K562 (cell line): ENCODE data around the gene NCAPG2. TPM values are rescaled to one million over a fixed set of nuclear protein-coding genes. Genes with fewer than 3 reads are reported as not detected.
A peak's percentile ranks its signal among the peaks of the same experiment; 100 is the strongest.

ENCODE experiments used
- COPS2 ChIP-seq: fragments of 450-650 bp; conservative IDR thresholded peaks from 2 replicates; pipeline ENCODE4 v1.6.1; 2016; ENCODE audit warnings: mild to moderate bottlenecking, moderate library complexity
- CTBP1 ChIP-seq: fragments of 450-650 bp; IDR thresholded peaks from 2 replicates; pipeline ENCODE4 v1.6.1; 2016; ENCODE audit warnings: borderline replicate concordance
- MAFF ChIP-seq: IDR thresholded peaks from 2 replicates; pipeline ENCODE4 v1.6.1; 2012; ENCODE audit warnings: low read length, improper control_type of control experiment
- NCOA1 ChIP-seq: fragments of 450-650 bp; IDR thresholded peaks from 2 replicates; pipeline ENCODE4 v1.6.1; 2016; ENCODE audit warnings: low read depth
- NR2F6 ChIP-seq: fragments of 450-650 bp; formaldehyde crosslinking; IDR thresholded peaks from 2 replicates; pipeline ENCODE4 v1.4.0; 2020; ENCODE audit warnings: mild to moderate bottlenecking
- POU5F1 ChIP-seq: fragments of 150-350 bp; IDR thresholded peaks from 2 replicates; pipeline ENCODE4 v1.6.1; 2014; ENCODE audit warnings: borderline replicate concordance, low read length, low read depth, mild to moderate bottlenecking; ENCODE audit not compliant: partially characterized antibody
- SAFB ChIP-seq: fragments of 200-400 bp; formaldehyde crosslinking; IDR thresholded peaks from 2 replicates; pipeline ENCODE4 v1.6.1; 2017; ENCODE audit warnings: low read depth, low read length, borderline replicate concordance
- ZNF197 ChIP-seq: fragments of 200-800 bp; sonication (Bioruptor generic); IDR thresholded peaks from 2 replicates; pipeline ENCODE4 v1.6.1; 2016; ENCODE audit warnings: low read depth, missing genetic modification characterization, missing compliant biosample characterization
- ZNF224 ChIP-seq: sonication (generic); formaldehyde crosslinking; IDR thresholded peaks from 2 replicates; pipeline ENCODE4 v1.8.0; 2022; ENCODE audit warnings: mild to moderate bottlenecking, missing genetic modification reagents
- ZNF644 ChIP-seq: fragments of 200-800 bp; sonication (Bioruptor generic); IDR thresholded peaks from 2 replicates; pipeline ENCODE4 v1.6.1; 2016; ENCODE audit warnings: low read depth, missing genetic modification characterization, missing compliant biosample characterization
- ZNF766 ChIP-seq: fragments of 200-800 bp; sonication (Bioruptor generic); conservative IDR thresholded peaks from 2 replicates; pipeline ENCODE4 v1.6.1; 2016; ENCODE audit warnings: missing genetic modification characterization, missing compliant biosample characterization
- polyA plus RNA-seq, 8 experiments: library from polyadenylated mRNA; depleted of rRNA in 4 of 8; stranded (reverse) in 5 of 8; unstranded in 3 of 8; fragments of >200 nt; fragmentation: Nextera tagmentation in 2 of 8; fragmentation: Illumina TruSeq in 1 of 8; extraction: Ambion mirVana in 2 of 8; extraction: Trizol in 1 of 8; gene quantifications; 2 replicates each; pipeline versions ENCODE4 v1.2.1 to v1.2.3, GENCODE V29; 2011 to 2014; ENCODE audit warnings: inconsistent platforms in 1 of 8, missing spikeins in 1 of 8
- total RNA-seq, 7 experiments: library from RNA; depleted of rRNA in 6 of 7; stranded (reverse); fragments of >200 nt in 6 of 7; fragmentation: Illumina TruSeq in 2 of 7; extraction: Trizol in 2 of 7; gene quantifications; 2 replicates each; pipeline versions ENCODE4 v1.2.1 to v1.2.3, GENCODE V29; 2011 to 2021; ENCODE audit warnings: low replicate concordance in 1 of 7
- TF ChIP-seq, protein P1 (sequence below): fragments of 450-650 bp; IDR thresholded peaks from 2 replicates; pipeline ENCODE4 v1.6.1; 2016; ENCODE audit warnings: low read depth
- TF ChIP-seq, protein P2 (sequence below): fragments of 250-450 bp; sonication (Bioruptor Pico); IDR thresholded peaks from 2 replicates; pipeline ENCODE4 v1.8.0; 2021; ENCODE audit warnings: mild to moderate bottlenecking, moderate library complexity
- TF ChIP-seq, protein P3 (sequence below): fragments of 250-450 bp; sonication (Bioruptor Pico); IDR thresholded peaks from 2 replicates; pipeline ENCODE4 v1.5.0; 2021
- TF ChIP-seq, protein P4 (sequence below): fragments of 450-650 bp; IDR thresholded peaks from 2 replicates; pipeline ENCODE4 v1.6.1; 2018; ENCODE audit warnings: mild to moderate bottlenecking, low read depth; ENCODE audit not compliant: partially characterized antibody

NCAPG2 gene
- total and polyA plus RNA-seq, 9 of the 15 experiments (the other 6 are each of a cell fraction or from before 2014, with no cell fraction given), result 21.5 to 127 (median 86.1) TPM

DNA sequence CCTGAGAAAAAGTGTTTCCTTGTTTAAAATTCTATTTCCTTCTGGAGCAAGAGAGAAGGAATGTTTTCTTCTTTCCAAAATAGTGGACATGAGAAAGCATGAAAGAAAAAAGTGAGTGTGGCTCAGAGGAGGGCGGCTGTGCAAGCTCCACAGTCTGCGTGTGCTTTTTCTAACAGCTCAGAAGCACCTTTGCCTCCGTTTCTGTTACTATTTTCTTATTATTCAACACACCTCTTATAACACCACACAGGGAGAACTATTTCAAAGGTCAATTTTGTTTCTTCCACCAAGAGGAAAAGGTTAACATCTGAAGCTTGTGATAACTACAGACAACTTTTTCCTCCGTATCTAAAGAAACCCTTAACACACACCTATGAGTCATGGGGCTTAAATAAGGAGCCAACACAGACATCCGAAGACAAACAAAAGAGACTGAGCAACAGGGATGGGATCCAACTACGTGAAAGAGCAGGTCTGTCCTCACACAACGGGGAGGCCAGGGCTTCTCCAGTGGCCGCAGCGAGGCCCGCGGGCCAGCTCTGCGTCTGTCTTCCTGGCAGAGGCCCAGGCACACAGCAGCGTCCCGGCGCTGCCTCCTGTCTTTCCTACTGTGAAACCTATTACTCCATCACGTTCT is 36.2 kb upstream of the NCAPG2 start (continued):
- TF ChIP-seq, protein P1, sequence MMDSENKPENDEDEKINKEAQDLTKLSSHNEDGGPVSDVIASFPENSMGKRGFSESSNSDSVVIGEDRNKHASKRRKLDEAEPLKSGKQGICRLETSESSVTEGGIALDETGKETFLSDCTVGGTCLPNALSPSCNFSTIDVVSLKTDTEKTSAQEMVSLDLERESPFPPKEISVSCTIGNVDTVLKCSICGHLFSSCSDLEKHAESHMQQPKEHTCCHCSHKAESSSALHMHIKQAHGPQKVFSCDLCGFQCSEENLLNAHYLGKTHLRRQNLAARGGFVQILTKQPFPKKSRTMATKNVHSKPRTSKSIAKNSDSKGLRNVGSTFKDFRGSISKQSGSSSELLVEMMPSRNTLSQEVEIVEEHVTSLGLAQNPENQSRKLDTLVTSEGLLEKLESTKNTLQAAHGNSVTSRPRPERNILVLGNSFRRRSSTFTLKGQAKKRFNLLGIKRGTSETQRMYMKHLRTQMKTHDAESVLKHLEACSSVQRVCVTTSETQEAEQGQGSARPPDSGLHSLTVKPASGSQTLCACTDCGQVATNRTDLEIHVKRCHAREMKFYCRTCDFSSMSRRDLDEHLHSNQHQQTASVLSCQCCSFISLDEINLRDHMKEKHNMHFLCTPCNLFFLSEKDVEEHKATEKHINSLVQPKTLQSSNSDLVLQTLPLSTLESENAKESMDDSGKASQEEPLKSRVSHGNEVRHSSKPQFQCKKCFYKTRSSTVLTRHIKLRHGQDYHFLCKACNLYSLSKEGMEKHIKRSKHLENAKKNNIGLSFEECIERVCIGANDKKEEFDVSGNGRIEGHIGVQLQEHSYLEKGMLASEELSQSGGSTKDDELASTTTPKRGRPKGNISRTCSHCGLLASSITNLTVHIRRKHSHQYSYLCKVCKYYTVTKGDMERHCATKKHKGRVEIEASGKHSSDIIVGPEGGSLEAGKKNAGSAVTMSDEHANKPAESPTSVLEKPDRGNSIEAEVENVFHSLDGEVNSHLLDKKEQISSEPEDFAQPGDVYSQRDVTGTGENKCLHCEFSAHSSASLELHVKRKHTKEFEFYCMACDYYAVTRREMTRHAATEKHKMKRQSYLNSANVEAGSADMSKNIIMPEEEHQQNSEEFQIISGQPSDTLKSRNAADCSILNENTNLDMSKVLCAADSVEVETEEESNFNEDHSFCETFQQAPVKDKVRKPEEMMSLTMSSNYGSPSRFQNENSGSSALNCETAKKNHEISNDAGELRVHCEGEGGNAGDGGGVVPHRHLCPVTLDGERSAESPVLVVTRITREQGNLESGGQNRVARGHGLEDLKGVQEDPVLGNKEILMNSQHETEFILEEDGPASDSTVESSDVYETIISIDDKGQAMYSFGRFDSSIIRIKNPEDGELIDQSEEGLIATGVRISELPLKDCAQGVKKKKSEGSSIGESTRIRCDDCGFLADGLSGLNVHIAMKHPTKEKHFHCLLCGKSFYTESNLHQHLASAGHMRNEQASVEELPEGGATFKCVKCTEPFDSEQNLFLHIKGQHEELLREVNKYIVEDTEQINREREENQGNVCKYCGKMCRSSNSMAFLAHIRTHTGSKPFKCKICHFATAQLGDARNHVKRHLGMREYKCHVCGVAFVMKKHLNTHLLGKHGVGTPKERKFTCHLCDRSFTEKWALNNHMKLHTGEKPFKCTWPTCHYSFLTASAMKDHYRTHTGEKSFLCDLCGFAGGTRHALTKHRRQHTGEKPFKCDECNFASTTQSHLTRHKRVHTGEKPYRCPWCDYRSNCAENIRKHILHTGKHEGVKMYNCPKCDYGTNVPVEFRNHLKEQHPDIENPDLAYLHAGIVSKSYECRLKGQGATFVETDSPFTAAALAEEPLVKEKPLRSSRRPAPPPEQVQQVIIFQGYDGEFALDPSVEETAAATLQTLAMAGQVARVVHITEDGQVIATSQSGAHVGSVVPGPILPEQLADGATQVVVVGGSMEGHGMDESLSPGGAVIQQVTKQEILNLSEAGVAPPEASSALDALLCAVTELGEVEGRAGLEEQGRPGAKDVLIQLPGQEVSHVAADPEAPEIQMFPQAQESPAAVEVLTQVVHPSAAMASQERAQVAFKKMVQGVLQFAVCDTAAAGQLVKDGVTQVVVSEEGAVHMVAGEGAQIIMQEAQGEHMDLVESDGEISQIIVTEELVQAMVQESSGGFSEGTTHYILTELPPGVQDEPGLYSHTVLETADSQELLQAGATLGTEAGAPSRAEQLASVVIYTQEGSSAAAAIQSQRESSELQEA, result no peak
- TF ChIP-seq, protein P2, sequence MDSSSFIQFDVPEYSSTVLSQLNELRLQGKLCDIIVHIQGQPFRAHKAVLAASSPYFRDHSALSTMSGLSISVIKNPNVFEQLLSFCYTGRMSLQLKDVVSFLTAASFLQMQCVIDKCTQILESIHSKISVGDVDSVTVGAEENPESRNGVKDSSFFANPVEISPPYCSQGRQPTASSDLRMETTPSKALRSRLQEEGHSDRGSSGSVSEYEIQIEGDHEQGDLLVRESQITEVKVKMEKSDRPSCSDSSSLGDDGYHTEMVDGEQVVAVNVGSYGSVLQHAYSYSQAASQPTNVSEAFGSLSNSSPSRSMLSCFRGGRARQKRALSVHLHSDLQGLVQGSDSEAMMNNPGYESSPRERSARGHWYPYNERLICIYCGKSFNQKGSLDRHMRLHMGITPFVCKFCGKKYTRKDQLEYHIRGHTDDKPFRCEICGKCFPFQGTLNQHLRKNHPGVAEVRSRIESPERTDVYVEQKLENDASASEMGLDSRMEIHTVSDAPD (CRISPR knock-in tag), result no peak
- peak; percentile 83 for TF ChIP-seq ZNF766 (CRISPR knock-in tag)
- TF ChIP-seq SAFB, result no peak
- no peak for TF ChIP-seq POU5F1
- TF ChIP-seq ZNF197, result no peak
- no peak for TF ChIP-seq NR2F6 (CRISPR knock-in tag)
- TF ChIP-seq CTBP1, result peak; percentile 45; the same call in 1 of the 2 replicates
- TF ChIP-seq ZNF644 (tag), result no peak
- no peak for TF ChIP-seq ZNF224 (CRISPR knock-in tag)
- peak; percentile 57; the same call in 1 of the 2 replicates for TF ChIP-seq NCOA1
- TF ChIP-seq, protein P3, sequence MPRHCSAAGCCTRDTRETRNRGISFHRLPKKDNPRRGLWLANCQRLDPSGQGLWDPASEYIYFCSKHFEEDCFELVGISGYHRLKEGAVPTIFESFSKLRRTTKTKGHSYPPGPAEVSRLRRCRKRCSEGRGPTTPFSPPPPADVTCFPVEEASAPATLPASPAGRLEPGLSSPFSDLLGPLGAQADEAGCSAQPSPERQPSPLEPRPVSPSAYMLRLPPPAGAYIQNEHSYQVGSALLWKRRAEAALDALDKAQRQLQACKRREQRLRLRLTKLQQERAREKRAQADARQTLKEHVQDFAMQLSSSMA (CRISPR knock-in tag), result no peak
- TF ChIP-seq, protein P4, sequence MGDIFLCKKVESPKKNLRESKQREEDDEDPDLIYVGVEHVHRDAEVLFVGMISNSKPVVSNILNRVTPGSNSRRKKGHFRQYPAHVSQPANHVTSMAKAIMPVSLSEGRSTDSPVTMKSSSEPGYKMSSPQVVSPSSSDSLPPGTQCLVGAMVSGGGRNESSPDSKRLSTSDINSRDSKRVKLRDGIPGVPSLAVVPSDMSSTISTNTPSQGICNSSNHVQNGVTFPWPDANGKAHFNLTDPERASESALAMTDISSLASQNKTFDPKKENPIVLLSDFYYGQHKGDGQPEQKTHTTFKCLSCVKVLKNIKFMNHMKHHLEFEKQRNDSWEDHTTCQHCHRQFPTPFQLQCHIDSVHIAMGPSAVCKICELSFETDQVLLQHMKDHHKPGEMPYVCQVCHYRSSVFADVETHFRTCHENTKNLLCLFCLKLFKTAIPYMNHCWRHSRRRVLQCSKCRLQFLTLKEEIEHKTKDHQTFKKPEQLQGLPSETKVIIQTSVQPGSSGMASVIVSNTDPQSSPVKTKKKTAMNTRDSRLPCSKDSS, result no peak
- TF ChIP-seq COPS2, result no peak
- no peak for TF ChIP-seq MAFF
